Measurements from ENCODE around the gene ATP13A3.

- TF ChIP-seq GATA2 (IDR thresholded peaks at IDR 0.05; ENCODE audit: low read depth, low read length) (no peak), GATA3 (IDR thresholded peaks at IDR 0.05; ENCODE audit: low read depth, low read length) (no peak)
Measured at GRCh38 chr3:194370753-194371152, 116.0 kb downstream of the ATP13A3 start.

All from SH-SY5Y (cell line).